ENCODE results near the gene PARL.

Gene PARL

GRCh38 chr3:183854318-183855035, 30.2 kb downstream of the PARL start:
- no peak for DNase-seq (ENCODE audit: low read depth in 2 of 2)

GRCh38 chr3:183845608-183846288, 38.9 kb downstream of the PARL start:
- no peak for DNase-seq (ENCODE audit: low read depth in 2 of 2)

GRCh38 chr3:183845090-183845489, 39.6 kb downstream of the PARL start:
- no peak for DNase-seq (ENCODE audit: low read depth in 2 of 2)

GRCh38 chr3:183844606-183845005, 40.1 kb downstream of the PARL start:
- DNase-seq (ENCODE audit: low read depth in 2 of 2) = no peak

- no peak for DNase-seq (ENCODE audit: low read depth in 2 of 2)
Measured at GRCh38 chr3:183839751-183840150, 44.9 kb downstream of the PARL start.

- DNase-seq (ENCODE audit: low read depth in 2 of 2) = no peak
Measured at GRCh38 chr3:183837894-183838293, 46.8 kb downstream of the PARL start.

- DNase-seq (ENCODE audit: low read depth in 2 of 2) = no peak
Measured at GRCh38 chr3:183837390-183837789, 47.3 kb downstream of the PARL start.

GRCh38 chr3:183833516-183833915, 51.2 kb downstream of the PARL start:
- DNase-seq (ENCODE audit: low read depth in 2 of 2) = no peak

GRCh38 chr3:183830187-183830586, 54.5 kb downstream of the PARL start:
- no peak for DNase-seq (ENCODE audit: low read depth in 2 of 2)

GRCh38 chr3:183829466-183829865, 55.2 kb downstream of the PARL start:
- no peak for DNase-seq (ENCODE audit: low read depth in 2 of 2)

- DNase-seq (ENCODE audit: low read depth in 2 of 2) = no peak
Measured at GRCh38 chr3:183828538-183828870, 56.2 kb downstream of the PARL start.

GRCh38 chr3:183827809-183828537, 56.7 kb downstream of the PARL start:
- DNase-seq (ENCODE audit: low read depth in 2 of 2) = no peak

GRCh38 chr3:183826448-183827250, 58.0 kb downstream of the PARL start:
- DNase-seq (ENCODE audit: low read depth in 2 of 2) = no peak

GRCh38 chr3:183825456-183826161, 59.1 kb downstream of the PARL start, which contains the start of gene MAP6D1:
TSS of gene MAP6D1 (minus strand) at chr3:183825577. CDS start at chr3:183825547, 30 bp downstream.
- no peak for DNase-seq (ENCODE audit: low read depth in 2 of 2)

- DNase-seq (ENCODE audit: low read depth in 2 of 2) = no peak
Measured at GRCh38 chr3:183824761-183825455, 59.8 kb downstream of the PARL start.

- no peak for DNase-seq (ENCODE audit: low read depth in 2 of 2)
Measured at GRCh38 chr3:183823963-183824362, 60.7 kb downstream of the PARL start.

- no peak for DNase-seq (ENCODE audit: low read depth in 2 of 2)
Measured at GRCh38 chr3:183822631-183823030, 62.0 kb downstream of the PARL start.

GRCh38 chr3:183819831-183820230, 64.8 kb downstream of the PARL start:
- DNase-seq (ENCODE audit: low read depth in 2 of 2) = no peak

GRCh38 chr3:183818706-183819624, 65.7 kb downstream of the PARL start:
- no peak for DNase-seq (ENCODE audit: low read depth in 2 of 2)
